Measurements from ENCODE around the gene TUSC2. TPM values are rescaled to one million over a fixed set of nuclear protein-coding genes. Genes with fewer than 3 reads are reported as not detected.

TUSC2 gene
- polyA plus RNA-seq, 1 of the 3 experiments (the other 2 are of a cell fraction), result 58.7 TPM

- POLR2A ChIA-PET, result interaction anchor here (0.6 to 1.8 kb wide), 2 partner anchors 14 to 17 kb away, joined by 3 to 5 read pairs; no protein-coding TSS in a partner anchor
- Histone ChIP-seq H3K27ac (ENCODE audit: low read depth in 2 of 2, low read length in 1 of 2) (peak overlapping the region; percentile 92 to 94), H3K36me3 (replicated peaks in 1 of 2; ENCODE audit: control insufficient read depth in 1 of 2, insufficient read depth in 2 of 2, low read length in 1 of 2) (peaks cover 15 to 37% of the 10 kb centered on the region in 2 experiments), H3K4me2 (peak overlapping the region; percentile 80), H3K4me3 (ENCODE audit: low read depth in 2 of 2, low read length in 1 of 2) (peak overlapping the region; percentile 92 to 94), H3F3A (replicated peaks; ENCODE audit: insufficient read depth) (peaks cover 12% of the 10 kb centered on the region), H3K79me2 (ENCODE audit: insufficient read depth) (peaks cover 39% of the 10 kb centered on the region), H3K9me3 (no peaks in the 10 kb centered on the region), H3K9ac (peak overlapping the region; percentile 93), H4K20me1 (ENCODE audit: insufficient read depth) (no peaks in the 10 kb centered on the region), H3K4me1 (ENCODE audit: control insufficient read depth in 1 of 2, insufficient read depth in 2 of 2, low read depth in 1 of 2, low read length in 1 of 2) (peaks cover 0 to 40% of the 10 kb centered on the region in 2 experiments; a peak in 2 of 4 replicates), H2AFZ (ENCODE audit: low read depth) (no peak overlapping the region), H3K27me3 (ENCODE audit: insufficient read depth) (no peaks in the 10 kb centered on the region), H3K9me2 (no peaks in the 10 kb centered on the region)
- 74% methylated on average over 22 of the region's 29 CpGs for WGBS (ENCODE audit: low lambda C conversion rate)
- DNase-seq, result no peak
- TF ChIP-seq CTCF (IDR thresholded peaks at IDR 0.05) (peak; percentile 16; the same call in 1 of the 2 replicates), SIN3A (IDR thresholded peaks at IDR 0.05; ENCODE audit: borderline replicate concordance, low read depth, low read length) (no peak)
- CTCF ChIA-PET, result interaction anchor here (0.7 to 6.0 kb wide), 8 partner anchors 8 to 223 kb away, joined by 3 to 60 read pairs (median 6); partner anchors contain the start of genes HYAL1, HYAL3, IFRD2 and NAA80
Measured at GRCh38 chr3:50319894-50320625, 8.0 kb downstream of the TUSC2 start.

DNA sequence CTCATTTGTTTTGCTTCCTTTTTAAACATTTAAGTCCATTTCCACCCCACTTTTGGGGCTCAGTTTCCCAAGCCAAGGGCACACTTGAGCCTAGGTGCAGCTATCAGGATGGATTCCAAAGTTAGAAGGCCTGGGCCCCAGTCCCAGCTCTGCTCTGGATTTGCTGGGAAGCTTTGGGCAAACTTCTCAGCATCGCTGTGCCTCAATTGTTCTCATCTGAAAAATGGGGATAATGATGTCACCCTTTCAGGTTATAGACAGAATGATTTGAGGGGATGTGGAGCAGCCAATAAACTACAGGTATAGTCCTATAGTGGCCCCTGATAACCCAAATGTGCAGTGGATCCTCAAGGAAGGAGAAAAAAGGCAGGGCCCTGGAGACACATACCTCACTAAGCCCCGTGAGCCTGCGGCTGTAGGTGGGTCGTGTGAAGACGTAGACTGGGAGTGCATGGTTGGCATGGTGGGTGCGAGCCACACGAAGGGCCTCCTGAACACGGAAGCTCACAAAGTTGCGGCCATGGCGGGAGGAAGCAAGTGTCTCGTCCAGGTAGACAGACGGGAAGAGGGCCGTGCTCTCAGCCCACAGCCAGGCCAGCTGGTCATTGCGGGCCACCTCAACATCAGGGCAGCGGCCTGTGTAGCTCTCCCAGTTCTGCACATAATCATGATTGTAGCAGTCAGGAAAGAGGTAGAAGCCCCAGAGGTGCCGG, 8.7 kb downstream of the TUSC2 start:
- Histone ChIP-seq H4K20me1 (ENCODE audit: insufficient read depth) (no peaks in the 10 kb centered on the region), H3K4me1 (ENCODE audit: control insufficient read depth in 1 of 2, insufficient read depth in 2 of 2, low read depth in 1 of 2, low read length in 1 of 2) (peaks cover 0 to 38% of the 10 kb centered on the region in 2 experiments; a peak in 2 of 4 replicates), H3K36me3 (replicated peaks in 1 of 2; ENCODE audit: control insufficient read depth in 1 of 2, insufficient read depth in 2 of 2, low read length in 1 of 2) (peaks cover 15 to 32% of the 10 kb centered on the region in 2 experiments), H3K79me2 (ENCODE audit: insufficient read depth) (peaks cover 39% of the 10 kb centered on the region), H3K9me3 (no peaks in the 10 kb centered on the region), H3F3A (replicated peaks; ENCODE audit: insufficient read depth) (peaks cover 8% of the 10 kb centered on the region), H3K9ac (no peak overlapping the region), H3K27ac (ENCODE audit: low read depth in 2 of 2, low read length in 1 of 2) (no peak overlapping the region; a peak in 1 of 4 replicates), H3K27me3 (ENCODE audit: insufficient read depth) (no peaks in the 10 kb centered on the region), H3K4me3 (ENCODE audit: low read depth in 2 of 2, low read length in 1 of 2) (no peak overlapping the region), H3K4me2 (peak overlapping the region; percentile 80; the same call in 1 of the 2 replicates), H3K9me2 (no peaks in the 10 kb centered on the region), H2AFZ (ENCODE audit: low read depth) (no peak overlapping the region)
- POLR2A ChIA-PET, result no interaction called here
- TF ChIP-seq TCF12 (IDR thresholded peaks at IDR 0.05) (no peak), JUND (IDR thresholded peaks at IDR 0.05) (no peak), FOSL2 (IDR thresholded peaks at IDR 0.05; ENCODE audit: borderline replicate concordance, low read depth) (no peak), POLR2AphosphoS5 (IDR thresholded peaks at IDR 0.05; ENCODE audit: low read depth, low read length) (no peak), NFIC (IDR thresholded peaks at IDR 0.05; ENCODE audit: borderline replicate concordance) (no peak), RFX5 (IDR thresholded peaks at IDR 0.05; ENCODE audit: low read length) (no peak), RCOR1 (IDR thresholded peaks at IDR 0.05; ENCODE audit: low read length) (no peak), MXI1 (IDR thresholded peaks at IDR 0.05; ENCODE audit: low read depth, low read length) (no peak)
- TF ChIP-seq, protein P1, sequence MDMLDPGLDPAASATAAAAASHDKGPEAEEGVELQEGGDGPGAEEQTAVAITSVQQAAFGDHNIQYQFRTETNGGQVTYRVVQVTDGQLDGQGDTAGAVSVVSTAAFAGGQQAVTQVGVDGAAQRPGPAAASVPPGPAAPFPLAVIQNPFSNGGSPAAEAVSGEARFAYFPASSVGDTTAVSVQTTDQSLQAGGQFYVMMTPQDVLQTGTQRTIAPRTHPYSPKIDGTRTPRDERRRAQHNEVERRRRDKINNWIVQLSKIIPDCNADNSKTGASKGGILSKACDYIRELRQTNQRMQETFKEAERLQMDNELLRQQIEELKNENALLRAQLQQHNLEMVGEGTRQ (IDR thresholded peaks at IDR 0.05; ENCODE audit: borderline replicate concordance, low read depth, low read length), result no peak
- WGBS (ENCODE audit: low lambda C conversion rate), result 99% methylated on average over 15 of the region's 16 CpGs
- no peak for DNase-seq
- CTCF ChIA-PET, result interaction anchor here (0.8 to 6.0 kb wide), 7 partner anchors 9 to 127 kb away, joined by 3 to 60 read pairs (median 6); partner anchors contain the start of genes HYAL1, HYAL3, IFRD2 and NAA80
